Retina (tissue), 1 donor: ENCODE measurements around the gene CD99L2.

Experiments
- DNase-seq: peaks from one replicate; pipeline ENCODE4 v3.0.0-alpha.2; 2016

CD99L2 gene

DNA sequence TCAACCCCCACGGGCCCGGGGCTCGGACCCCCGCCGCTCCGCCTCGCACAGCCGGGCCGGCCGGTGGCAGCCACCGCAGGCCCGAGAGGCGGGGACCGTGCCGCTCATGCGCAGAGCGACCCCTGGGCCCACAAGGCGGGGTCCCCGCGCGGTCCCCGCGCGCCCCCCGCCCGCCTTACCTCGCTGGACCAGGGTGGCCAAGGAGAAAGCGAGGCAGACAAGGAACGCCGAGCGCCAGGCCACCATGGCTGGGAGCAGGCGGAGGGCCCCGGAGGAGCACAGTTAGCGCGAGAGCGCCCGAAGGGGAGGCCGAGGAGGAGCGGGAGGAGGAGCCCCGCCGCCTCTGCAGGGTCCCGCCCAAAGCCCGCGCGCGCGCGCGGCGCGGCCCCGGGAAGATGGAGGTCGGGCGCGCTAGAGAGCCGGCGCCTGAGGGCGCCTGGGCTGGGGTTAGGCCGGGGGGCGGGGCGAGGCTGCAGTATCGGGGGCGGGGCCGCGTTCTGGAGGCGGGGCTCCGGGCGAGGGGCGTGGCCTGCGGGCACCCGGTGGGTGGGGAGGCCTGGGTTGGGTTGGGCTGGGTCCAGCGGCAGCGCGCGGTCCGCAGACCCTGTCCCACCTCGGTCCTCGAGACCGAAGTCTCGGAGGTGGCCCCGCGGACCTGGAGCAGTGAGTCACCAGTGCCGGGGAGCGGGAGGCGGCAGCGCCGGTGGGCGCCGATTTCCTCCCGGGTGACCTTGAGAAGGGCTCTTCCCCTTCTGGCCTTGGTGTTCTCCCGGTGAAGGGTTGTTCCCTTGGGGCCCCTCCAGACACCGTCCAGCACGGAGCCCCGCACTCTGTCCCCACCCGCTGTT is at the start of gene CD99L2:
Gene CD99L2 (minus strand): TSS at position 326 of the 848 bp plus-strand sequence. CDS start 80 bp downstream, at position 246.
- DNase-seq: peak; percentile 91

DNA sequence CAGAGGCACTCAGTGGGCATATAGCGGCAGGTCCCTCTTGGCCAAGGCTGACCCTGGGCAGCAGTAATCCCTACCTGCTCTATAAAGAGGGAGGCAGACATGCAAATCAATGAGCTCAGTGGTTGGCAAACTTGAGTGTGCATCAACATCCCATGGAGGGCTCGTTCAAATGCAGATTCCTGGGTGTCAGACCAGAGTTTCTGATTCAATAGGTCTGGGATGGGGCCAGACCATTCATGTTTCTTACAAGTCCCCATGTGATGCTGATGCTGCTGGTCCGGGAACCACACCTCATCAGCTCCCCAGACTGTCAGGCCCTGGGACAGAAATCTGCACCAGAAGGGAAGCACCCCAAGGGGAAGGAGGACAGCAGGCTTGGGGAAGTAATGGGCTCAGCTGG is 45.8 kb upstream of the CD99L2 start:
- no peak for DNase-seq

DNA sequence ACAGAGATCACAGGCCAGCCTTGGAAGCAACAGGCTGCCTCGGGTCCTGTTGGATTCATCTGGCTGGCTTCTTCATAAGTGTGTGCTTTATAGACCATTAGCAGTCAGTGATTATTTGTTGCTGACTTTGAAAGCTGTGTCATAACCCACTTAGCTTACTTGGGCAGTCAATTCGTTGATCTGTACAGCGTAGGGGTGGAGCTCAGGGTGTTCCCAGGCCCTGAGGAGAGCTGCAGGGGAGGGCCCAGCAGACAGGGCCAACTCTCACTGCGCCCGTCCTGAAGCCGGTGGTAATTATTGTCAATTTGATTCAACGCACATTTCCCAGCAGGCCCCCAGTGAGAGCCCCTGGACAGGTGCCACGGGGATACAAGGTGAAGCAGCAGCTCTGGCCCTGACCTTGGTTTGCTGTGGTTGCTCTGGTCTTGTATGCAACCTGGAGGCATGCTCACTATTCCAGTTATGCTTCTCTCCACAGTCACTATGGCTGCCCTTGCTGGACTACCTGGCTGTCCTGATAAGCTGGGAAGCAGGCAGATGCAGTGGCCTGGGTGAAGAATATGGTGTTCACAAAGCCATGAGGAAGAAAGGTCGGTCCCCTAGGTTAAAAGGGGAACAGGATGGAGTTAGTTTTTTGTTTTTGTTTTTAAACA is 44.6 kb upstream of the CD99L2 start:
- DNase-seq: no peak

DNA sequence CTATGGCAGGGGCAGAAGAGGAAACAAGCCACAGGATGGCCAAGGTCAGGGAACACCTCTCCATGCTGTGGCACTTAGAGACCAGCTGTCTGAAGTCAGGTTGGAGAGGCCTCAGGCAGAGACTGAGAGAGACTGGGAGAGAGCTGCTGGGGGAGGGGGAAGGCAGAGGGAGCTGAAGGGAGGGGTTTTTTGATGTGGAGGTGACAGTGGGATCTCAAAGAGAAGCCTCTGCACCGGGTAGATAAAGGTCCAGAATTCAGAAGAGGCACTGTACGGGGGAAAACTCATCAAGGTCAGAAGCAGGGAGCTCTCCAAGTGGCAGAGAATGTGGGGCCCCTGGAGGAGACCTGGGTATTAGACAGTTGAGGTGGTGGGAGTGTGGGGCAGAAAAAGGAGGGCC is 43.1 kb upstream of the CD99L2 start:
- DNase-seq: no peak

DNA sequence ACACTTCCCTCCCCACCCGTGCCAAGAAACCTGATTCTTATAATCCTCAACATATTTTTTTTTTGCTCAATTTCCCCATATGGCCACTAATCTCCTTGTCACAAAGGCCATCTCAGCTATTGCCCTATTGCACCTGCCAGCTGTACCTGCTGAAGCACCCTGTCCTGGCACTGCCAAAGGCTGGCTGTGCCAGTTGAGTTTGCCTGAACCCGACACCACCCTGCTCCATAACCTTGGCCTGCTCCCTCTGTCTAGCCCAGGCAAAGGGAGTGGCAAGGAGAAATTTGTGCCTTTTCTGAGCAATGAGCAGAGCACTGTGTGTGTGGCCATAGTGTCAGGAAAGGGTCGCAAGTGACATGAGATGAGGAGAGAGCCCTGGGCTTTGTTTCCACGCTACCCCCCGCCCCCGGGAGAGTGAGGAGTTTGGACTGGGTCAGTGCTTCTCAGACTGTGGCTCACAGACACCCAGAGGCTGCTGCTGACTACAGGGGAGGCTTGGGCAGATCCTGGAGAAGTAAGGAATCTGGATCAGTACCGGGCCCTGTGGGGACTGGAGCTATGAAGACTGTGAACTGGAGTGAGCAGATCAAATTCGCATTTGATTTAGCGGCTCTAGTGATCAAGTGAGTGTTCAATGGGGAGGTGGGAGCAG is 42.5 kb upstream of the CD99L2 start:
- DNase-seq: no peak

DNA sequence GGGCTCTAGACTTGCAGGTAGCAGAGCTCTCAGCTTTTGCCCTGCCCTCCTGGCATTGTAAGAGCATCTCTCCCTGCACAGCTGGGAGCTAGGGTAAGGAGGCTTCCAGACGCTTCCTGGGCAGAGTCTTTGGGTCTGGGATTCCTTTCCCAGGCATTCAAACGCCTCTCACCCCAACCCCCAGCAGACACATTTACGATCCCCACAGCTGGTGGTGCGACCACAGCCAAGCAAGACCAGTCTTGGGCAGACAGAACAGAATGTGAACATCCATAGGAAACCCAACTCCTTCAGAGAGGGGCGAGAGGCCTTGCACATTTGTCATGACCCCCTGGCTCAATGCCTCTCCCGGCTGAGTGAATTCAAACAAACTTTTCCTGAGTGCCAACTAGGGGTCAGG is 38.1 kb upstream of the CD99L2 start:
- DNase-seq: no peak

- no peak for DNase-seq
These were observed 37.0 kb upstream of the CD99L2 start for GRCh38 chrX:150935467-150935866.

DNA sequence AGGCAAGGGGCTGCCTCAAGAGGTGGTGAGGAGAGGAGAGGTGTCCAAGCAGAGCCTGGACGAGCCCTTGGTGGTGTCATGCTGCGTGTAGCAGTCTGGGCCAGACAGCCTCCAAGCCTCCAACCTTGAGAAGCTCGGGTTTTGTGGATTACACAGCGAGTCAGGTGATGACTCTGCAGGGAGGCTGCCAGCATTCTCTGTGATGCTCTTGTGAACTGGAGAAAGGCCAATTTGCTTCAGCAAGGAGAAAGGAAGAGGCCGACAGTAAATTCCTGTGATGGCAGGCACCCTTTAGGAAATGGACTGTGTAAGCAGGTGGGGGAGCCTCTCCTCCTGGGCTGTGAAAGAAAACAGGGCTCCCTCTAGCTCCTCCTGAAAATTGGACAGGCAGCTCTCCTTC is 36.0 kb upstream of the CD99L2 start:
- DNase-seq: no peak

DNA sequence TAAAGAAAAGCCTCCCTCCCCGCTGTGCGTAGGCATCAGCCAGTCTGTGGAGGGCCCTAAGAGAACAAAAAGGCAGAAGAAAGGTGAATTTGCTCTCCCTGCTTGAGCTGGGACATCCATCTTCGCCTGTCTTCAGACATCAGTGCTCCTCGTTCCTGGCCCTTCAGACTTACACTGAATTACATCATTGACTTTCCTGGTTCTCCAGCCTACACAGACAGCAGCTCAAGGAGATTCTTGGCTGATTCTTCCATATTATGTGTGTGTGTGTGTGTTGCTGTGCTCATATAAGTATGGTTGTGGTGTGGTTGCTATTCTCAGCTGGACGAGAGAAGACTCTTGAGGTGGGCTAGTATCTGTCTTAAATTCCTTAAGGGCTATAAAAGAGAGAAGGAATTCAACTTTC is 35.5 kb upstream of the CD99L2 start:
- no peak for DNase-seq

- DNase-seq: no peak
These were observed 30.6 kb upstream of the CD99L2 start for GRCh38 chrX:150929058-150929457.

- no peak for DNase-seq
These were observed 28.3 kb upstream of the CD99L2 start for GRCh38 chrX:150926791-150927190.

GRCh38 chrX:150926304-150926703 is 27.8 kb upstream of the CD99L2 start:
- DNase-seq: no peak

GRCh38 chrX:150919401-150919800 is 20.9 kb upstream of the CD99L2 start:
- DNase-seq: no peak

- DNase-seq: no peak
These were observed 15.0 kb upstream of the CD99L2 start for GRCh38 chrX:150913511-150913910.

DNA sequence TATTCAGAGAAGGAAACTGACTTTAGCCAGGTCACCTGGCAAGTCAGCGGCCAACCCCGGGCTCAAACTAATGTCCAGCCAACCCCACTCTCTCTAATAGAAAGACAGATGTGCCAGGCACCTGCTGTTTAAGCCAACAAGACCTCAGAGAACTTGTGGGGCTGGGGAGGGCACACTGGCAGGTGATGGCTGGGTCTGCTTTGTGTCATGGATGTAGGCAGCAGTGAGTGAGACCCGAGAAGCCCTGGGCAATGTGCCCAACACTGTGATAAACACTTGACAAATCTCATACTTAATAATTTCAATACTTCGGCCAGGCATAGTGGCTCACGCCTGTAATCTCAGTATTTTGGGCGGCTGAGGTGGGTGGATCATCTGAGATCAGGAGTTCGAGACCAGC is 9.0 kb upstream of the CD99L2 start:
- no peak for DNase-seq

GRCh38 chrX:150906694-150907093 is 8.2 kb upstream of the CD99L2 start:
- no peak for DNase-seq

DNA sequence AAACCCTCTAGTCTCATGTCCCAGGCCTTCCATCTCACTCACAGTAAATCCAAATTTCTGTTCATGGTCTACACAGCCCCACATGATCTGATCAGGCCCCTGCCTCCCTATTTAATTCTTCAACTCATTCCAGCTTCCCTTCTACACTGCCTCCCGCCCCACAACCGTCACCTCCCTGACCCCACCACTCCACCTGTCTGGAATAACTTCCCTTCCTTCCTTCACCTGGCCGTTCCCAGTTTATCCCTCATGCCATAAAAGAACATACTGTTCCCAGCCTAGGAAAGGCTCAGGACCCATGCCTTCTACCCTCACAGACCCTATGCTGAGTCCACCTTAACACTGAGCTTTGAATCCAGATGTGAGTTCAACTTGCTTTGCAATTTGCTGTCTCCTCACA is 6.8 kb upstream of the CD99L2 start:
- DNase-seq: no peak

GRCh38 chrX:150903110-150903508 is 4.6 kb upstream of the CD99L2 start:
- peak; percentile 11 for DNase-seq

DNA sequence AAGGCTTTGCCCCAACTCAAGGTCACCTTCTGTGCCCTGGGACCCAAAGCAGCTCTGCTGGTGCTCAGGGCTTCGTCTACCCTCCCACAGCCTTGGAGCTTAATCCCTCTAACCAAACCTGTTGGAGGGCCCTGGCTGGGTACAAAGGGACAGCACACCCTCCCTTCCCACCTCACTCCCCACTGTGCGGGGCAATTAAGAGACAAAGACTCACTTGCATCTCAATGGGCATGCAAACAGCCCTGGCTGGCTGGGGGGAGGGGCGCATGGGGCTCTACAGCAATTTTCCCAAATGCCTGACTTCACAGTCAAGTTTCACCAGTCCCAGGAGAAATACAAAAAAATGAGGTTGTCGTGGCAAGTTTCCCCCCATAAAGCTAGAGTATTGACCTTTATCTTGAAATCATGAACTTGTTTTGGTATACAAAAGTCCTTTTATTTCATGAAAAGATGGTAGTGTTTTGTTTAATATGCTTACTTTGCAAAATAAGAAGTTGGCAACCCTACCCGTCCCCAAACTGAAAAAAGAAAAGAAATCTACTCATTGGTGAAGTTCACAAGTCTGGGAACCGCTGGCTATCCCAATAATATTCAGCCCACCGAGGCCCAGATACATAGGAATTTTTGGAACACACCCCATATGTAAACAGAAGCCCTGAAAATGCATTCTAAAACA is 4.1 kb upstream of the CD99L2 start:
- peak; percentile 3 for DNase-seq

- peak; percentile 82 for DNase-seq
These were observed 806 bp upstream of the CD99L2 start for GRCh38 chrX:150899191-150899757.

DNA sequence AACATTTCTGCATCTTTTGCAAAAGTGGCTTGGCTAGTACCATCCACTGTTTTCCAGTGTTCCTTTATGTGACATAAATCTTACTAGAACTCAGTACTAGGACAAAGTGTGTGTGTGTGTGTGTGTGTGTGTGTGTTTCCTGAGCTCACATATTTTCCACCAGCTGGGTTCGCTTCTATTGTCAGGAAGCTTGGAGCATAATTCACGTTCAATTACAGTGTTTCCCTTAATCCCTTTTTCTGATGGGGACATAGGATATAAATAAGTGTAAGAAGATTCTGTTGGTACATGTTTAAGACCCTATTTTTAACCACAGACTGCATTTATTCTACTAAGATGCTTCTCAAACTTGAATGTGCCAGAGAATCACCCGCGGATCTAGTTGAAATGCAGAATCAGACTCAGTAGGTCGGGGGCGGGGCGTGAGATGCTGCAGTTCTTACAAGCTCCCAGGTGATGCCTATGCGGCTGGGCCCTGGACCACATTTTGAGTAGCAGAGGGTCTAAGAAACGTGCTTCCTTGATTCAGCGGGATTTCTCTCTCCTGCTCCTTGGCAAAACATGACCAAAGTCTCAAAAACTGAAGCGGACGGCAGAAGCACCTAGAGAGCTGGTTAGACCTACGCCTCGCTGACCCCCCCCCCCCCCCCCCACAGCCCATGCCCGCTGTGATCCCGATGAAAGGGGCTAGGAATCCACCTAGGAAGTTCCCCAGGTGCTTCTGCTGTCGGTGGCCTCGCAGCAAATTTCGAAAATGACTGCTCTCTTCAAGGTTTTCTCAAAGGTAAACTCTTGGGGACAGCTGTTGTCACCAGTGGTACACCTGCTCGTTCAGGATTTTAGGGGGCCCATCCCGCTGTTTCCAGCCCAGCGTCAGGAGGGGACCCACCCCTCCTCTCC is 797 bp downstream of the CD99L2 start:
- peak; percentile 51 for DNase-seq

GRCh38 chrX:150896632-150897031 is 1.8 kb downstream of the CD99L2 start:
- DNase-seq: no peak
